HepG2 (cell line): ENCODE measurements around the gene TRIM31. TPM values are rescaled to one million over a fixed set of nuclear protein-coding genes. Genes with fewer than 3 reads are reported as not detected.

Experiments
- ARID4A ChIP-seq: sonication (generic); formaldehyde crosslinking; IDR thresholded peaks from 2 replicates; pipeline ENCODE4 v1.5.0; 2020; ENCODE audit warnings: mild to moderate bottlenecking, missing genetic modification reagents, borderline replicate concordance
- GZF1 ChIP-seq: sonication (generic); formaldehyde crosslinking; IDR thresholded peaks from 2 replicates; pipeline ENCODE4 v1.5.1; 2020; ENCODE audit warnings: mild to moderate bottlenecking, missing genetic modification reagents
- HOMEZ ChIP-seq: IDR thresholded peaks from 2 replicates; pipeline ENCODE4 v1.6.1; 2016; ENCODE audit warnings: low read depth
- HOXA3 ChIP-seq: sonication (generic); formaldehyde crosslinking; IDR thresholded peaks from 2 replicates; pipeline ENCODE4 v1.5.0; 2020; ENCODE audit warnings: missing genetic modification reagents
- IRX3 ChIP-seq: sonication (generic); formaldehyde crosslinking; IDR thresholded peaks from 2 replicates; pipeline ENCODE4 v1.8.1; 2023; ENCODE audit warnings: mild to moderate bottlenecking, low read depth, missing genetic modification reagents, borderline replicate concordance
- KLF9 ChIP-seq: IDR thresholded peaks from 2 replicates; pipeline ENCODE4 v1.6.1; 2016; ENCODE audit warnings: low read depth
- MLXIP ChIP-seq: sonication (generic); formaldehyde crosslinking; IDR thresholded peaks from 2 replicates; pipeline ENCODE4 v1.9.0; 2021; ENCODE audit warnings: missing genetic modification reagents, borderline replicate concordance
- NONO ChIP-seq, 2 experiments: fragments of 450-650 bp in 1 of 2; sonication (generic) in 1 of 2; formaldehyde crosslinking in 1 of 2; IDR thresholded peaks in 1 of 2; conservative IDR thresholded peaks in 1 of 2; 2 replicates each; pipeline versions ENCODE4 v1.6.1 to v1.8.0; 2017 to 2022; ENCODE audit warnings: mild to moderate bottlenecking in 1 of 2, missing genetic modification reagents in 1 of 2, moderate library complexity in 1 of 2
- RERE ChIP-seq: IDR thresholded peaks from 2 replicates; pipeline ENCODE4 v1.6.1; 2016; ENCODE audit warnings: low read depth, missing genetic modification reagents, missing compliant biosample characterization
- TBP ChIP-seq: sonication (generic); formaldehyde crosslinking; IDR thresholded peaks from 2 replicates; pipeline ENCODE4 v1.5.0; 2020; ENCODE audit warnings: missing genetic modification reagents
- TOE1 ChIP-seq: sonication (generic); formaldehyde crosslinking; IDR thresholded peaks from 2 replicates; pipeline ENCODE4 v1.4.0; 2020; ENCODE audit warnings: mild to moderate bottlenecking, missing genetic modification reagents
- ZFP36L1 ChIP-seq: sonication (generic); formaldehyde crosslinking; IDR thresholded peaks from 2 replicates; pipeline ENCODE4 v1.8.0; 2022; ENCODE audit warnings: mild to moderate bottlenecking, missing genetic modification reagents, moderate library complexity
- ZNF343 ChIP-seq: sonication (generic); formaldehyde crosslinking; IDR thresholded peaks from 2 replicates; pipeline ENCODE4 v1.4.0; 2020; ENCODE audit warnings: mild to moderate bottlenecking, missing genetic modification reagents
- ZSCAN29 ChIP-seq: sonication (generic); formaldehyde crosslinking; conservative IDR thresholded peaks from 2 replicates; pipeline ENCODE4 v1.4.0; 2020; ENCODE audit warnings: mild to moderate bottlenecking, missing genetic modification reagents
- polyA plus RNA-seq, 8 experiments: library from polyadenylated mRNA; depleted of rRNA in 3 of 8; stranded (reverse) in 7 of 8; unstranded in 1 of 8; fragments of >200 nt; fragmentation: Illumina TruSeq in 4 of 8; extraction: Trizol in 4 of 8; gene quantifications; 2 replicates each; pipeline versions ENCODE4 v1.2.1 to v1.2.3, GENCODE V29; 2011 to 2016; ENCODE audit warnings: low read depth in 4 of 8, missing spikeins in 1 of 8, mixed read lengths in 1 of 8; ENCODE audit not compliant: insufficient read depth in 1 of 8
- total RNA-seq, 5 experiments: library from RNA; depleted of rRNA; stranded (reverse); fragments of >200 nt; fragmentation: Illumina TruSeq; extraction: Trizol; gene quantifications; 2 replicates each; pipeline ENCODE4 v1.2.3, GENCODE V29; 2016; ENCODE audit warnings: low read depth in 1 of 5

Gene TRIM31
- total and polyA plus RNA-seq, 2 of the 13 experiments (the other 11 are each of a cell fraction or from before 2014, with no cell fraction given): 0.13 to 0.51 TPM

GRCh38 chr6:30075094-30075789 lies 37.6 kb downstream of the TRIM31 start, which contains the start of gene RNF39 (continued):
- TF ChIP-seq MLXIP (CRISPR knock-in tag) (no peak), RERE (CRISPR knock-in tag) (no peak), IRX3 (CRISPR knock-in tag) (0 out of 2 replicates have a peak, but pooled peaks have one; percentile 59), ZFP36L1 (no peak), ZNF343 (CRISPR knock-in tag) (no peak), HOXA3 (CRISPR knock-in tag) (no peak), TOE1 (CRISPR knock-in tag) (no peak), TBP (CRISPR knock-in tag) (no peak), GZF1 (CRISPR knock-in tag) (no peak), NONO (IDR thresholded peaks at IDR 0.05) (no peak), NONO (CRISPR knock-in tag; conservative IDR thresholded peaks at IDR 0.05) (peak; percentile 40; the same call in 1 of the 2 replicates), ZSCAN29 (CRISPR knock-in tag) (no peak), ARID4A (CRISPR knock-in tag) (peak; percentile 69), HOMEZ (CRISPR knock-in tag) (no peak), KLF9 (CRISPR knock-in tag) (no peak)
